ENCODE measurements around the gene HSBP1L1. TPM values are rescaled to one million over a fixed set of nuclear protein-coding genes. Genes with fewer than 3 reads are reported as not detected.

HSBP1L1 gene
- total and polyA plus RNA-seq, 2 of the 8 experiments (the other 6 are each of a cell fraction or from before 2014, with no cell fraction given): 1.0 to 1.3 TPM

DNA sequence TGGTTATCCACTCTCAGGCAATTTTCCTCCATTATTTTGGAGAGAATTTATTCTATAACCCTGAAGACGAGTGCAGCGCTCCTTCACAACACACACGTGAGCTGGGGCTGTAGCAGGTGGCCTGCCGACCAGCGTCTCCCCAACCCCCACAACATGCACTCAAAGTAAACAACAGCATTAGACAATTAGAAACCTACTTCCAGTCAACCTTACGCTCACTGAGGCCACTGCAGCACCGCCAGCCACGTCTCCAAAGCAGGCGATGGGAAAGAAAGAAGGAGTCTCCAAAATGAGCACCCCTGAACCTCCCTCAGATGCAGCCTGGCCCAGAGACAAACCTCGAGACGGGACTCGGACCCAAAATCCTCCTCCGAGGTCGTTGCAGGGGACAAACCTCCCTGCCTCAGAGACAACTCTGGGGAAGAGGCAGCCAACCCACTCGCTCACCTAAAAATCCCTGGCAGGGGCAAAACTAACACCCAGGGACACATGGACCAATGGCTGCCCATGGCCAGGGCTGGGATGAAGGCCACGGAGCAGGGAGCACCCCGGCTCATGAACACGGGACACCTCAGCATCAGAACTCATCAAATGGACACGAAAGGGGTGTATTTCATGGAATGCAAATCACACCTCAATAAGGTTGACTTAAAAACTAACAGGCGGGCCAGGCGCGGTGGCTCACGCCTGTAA is 15.6 kb upstream of the HSBP1L1 start:
- POLR2A ChIA-PET (ENCODE audit: partially characterized antibody): no interaction called here
- H3K79me2 ChIP-seq (ENCODE audit: control insufficient read depth in 1 of 2, insufficient read depth in 2 of 2, low read length in 2 of 2): peaks cover 0 to 6% of the 10 kb centered on the region in 2 experiments; a peak in 1 of 4 replicates
- DNase-seq (ENCODE audit: low read depth in 1 of 2, low spot score in 2 of 2): no peak

More for the DNA sequence above, 15.6 kb upstream of the HSBP1L1 start:
- Histone ChIP-seq H2BK120ac (replicated peaks; ENCODE audit: low read depth, low read length) (no peak overlapping the region), H2BK5ac (ENCODE audit: low read depth, low read length) (no peak overlapping the region), H4K20me1 (replicated peaks in 1 of 2; ENCODE audit: control insufficient read depth in 1 of 2, insufficient read depth in 2 of 2, low read length in 2 of 2) (peaks cover 5 to 15% of the 10 kb centered on the region in 2 experiments), H3K27me3 (replicated peaks in 1 of 4; ENCODE audit: control insufficient read depth in 3 of 4, extremely low read depth in 1 of 4, insufficient read depth in 3 of 4, low read length in 3 of 4) (peaks cover 6 to 32% (median 27%) of the 10 kb centered on the region in 4 experiments), H3K23me2 (ENCODE audit: low read depth, low read length) (peaks cover 14% of the 10 kb centered on the region; the same call in 1 of the 2 replicates), H3K79me1 (ENCODE audit: low read depth, low read length) (peaks cover 3% of the 10 kb centered on the region; the same call in 1 of the 2 replicates), H4K5ac (ENCODE audit: insufficient read length, low read depth, low read length) (no peak overlapping the region), H2BK20ac (ENCODE audit: low read length) (no peak overlapping the region), H3K23ac (ENCODE audit: insufficient read length) (no peak overlapping the region), H3K14ac (ENCODE audit: insufficient read length) (no peak overlapping the region), H4K8ac (ENCODE audit: extremely low read depth, insufficient read depth, low read length) (no peak overlapping the region), H2BK12ac (ENCODE audit: low read depth, low read length) (no peak overlapping the region), H3K56ac (replicated peaks; ENCODE audit: insufficient read length, low read depth, low read length) (no peak overlapping the region), H3K9me3 (ENCODE audit: insufficient read depth in 2 of 2, low read depth in 1 of 2, low read length in 1 of 2) (no peaks in the 10 kb centered on the region), H4K91ac (replicated peaks; ENCODE audit: insufficient read length, low read length) (no peak overlapping the region), H3K27ac (ENCODE audit: low read depth, low read length) (no peak overlapping the region), H3K4me2 (ENCODE audit: insufficient read depth in 1 of 2, low read depth in 2 of 2, low read length in 2 of 2) (no peak overlapping the region), H3K4me1 (replicated peaks in 1 of 4; ENCODE audit: control insufficient read depth in 3 of 4, insufficient read depth in 4 of 4, low read length in 3 of 4) (peaks cover 0 to 18% (median 11%) of the 10 kb centered on the region in 4 experiments; a peak in 6 of 7 replicates), H2AK5ac (ENCODE audit: low read depth, low read length) (no peak overlapping the region), H3K9ac (replicated peaks in 1 of 4; ENCODE audit: extremely low read depth in 1 of 4, low read depth in 3 of 4, low read length in 3 of 4) (no peak overlapping the region), H3K36me3 (ENCODE audit: control insufficient read depth in 2 of 4, insufficient read depth in 4 of 4, low read length in 3 of 4) (no peaks in the 10 kb centered on the region), H3K4me3 (ENCODE audit: extremely low read depth in 1 of 4, insufficient read depth in 2 of 4, low read depth in 3 of 4, low read length in 4 of 4) (no peak overlapping the region), H2BK15ac (ENCODE audit: low read length) (no peak overlapping the region), H2AFZ (ENCODE audit: low read length) (no peak overlapping the region), H3K18ac (ENCODE audit: extremely low read depth, low read length) (no peak overlapping the region), H3K4ac (replicated peaks; ENCODE audit: insufficient read length, low read depth, low read length) (no peak overlapping the region)
- TF ChIP-seq, protein P1, sequence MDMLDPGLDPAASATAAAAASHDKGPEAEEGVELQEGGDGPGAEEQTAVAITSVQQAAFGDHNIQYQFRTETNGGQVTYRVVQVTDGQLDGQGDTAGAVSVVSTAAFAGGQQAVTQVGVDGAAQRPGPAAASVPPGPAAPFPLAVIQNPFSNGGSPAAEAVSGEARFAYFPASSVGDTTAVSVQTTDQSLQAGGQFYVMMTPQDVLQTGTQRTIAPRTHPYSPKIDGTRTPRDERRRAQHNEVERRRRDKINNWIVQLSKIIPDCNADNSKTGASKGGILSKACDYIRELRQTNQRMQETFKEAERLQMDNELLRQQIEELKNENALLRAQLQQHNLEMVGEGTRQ (IDR thresholded peaks at IDR 0.05; ENCODE audit: low read length): no peak
- TF ChIP-seq ATF2 (IDR thresholded peaks at IDR 0.05; ENCODE audit: low read length): no peak
- no peak for TF ChIP-seq GABPA (IDR thresholded peaks at IDR 0.05; ENCODE audit: borderline replicate concordance, insufficient read depth, low read length)
- TF ChIP-seq RAD21 (IDR thresholded peaks at IDR 0.05 in 1 of 2, conservative IDR thresholded peaks at IDR 0.05 in 1 of 2; ENCODE audit: low read depth in 2 of 2, low read length in 2 of 2): no peak
- no peak for TF ChIP-seq ASH2L (IDR thresholded peaks at IDR 0.05; ENCODE audit: low read length)
- no peak for TF ChIP-seq CHD2 (IDR thresholded peaks at IDR 0.05; ENCODE audit: low read length)
- TF ChIP-seq TEAD4 (IDR thresholded peaks at IDR 0.05; ENCODE audit: low read depth, low read length): no peak
- no peak for TF ChIP-seq CREB1 (IDR thresholded peaks at IDR 0.05)
- WGBS, 2 experiments (ENCODE audit: extremely low coverage in 1 of 2, insufficient coverage in 1 of 2, insufficient read length in 1 of 2, insufficient replicate concordance in 2 of 2, low coverage in 1 of 2, low lambda C conversion rate in 2 of 2, missing lambda C conversion rate in 1 of 2): 85% methylated on average over 23 of the region's 23 CpGs; no CpG with 5 or more reads in 1 of the 2 experiments
- CTCF ChIA-PET (ENCODE audit: partially characterized antibody): interaction anchor here (0.9 to 4.4 kb wide), 4 partner anchors 11 to 33 kb away, joined by 3 to 19 read pairs (median 9); no protein-coding TSS in a partner anchor
- no peak for FAIRE-seq
